Muscle layer of duodenum (tissue), 2 donors: ENCODE results near the gene NFIX.
A peak's percentile ranks its signal among the peaks of the same experiment; 100 is the strongest.

ENCODE experiments used
- H3K27ac ChIP-seq: one replicate; pipeline ENCODE4 v1.7.0; 2013; ENCODE audit warnings: mild to moderate bottlenecking, low read length
- H3K27me3 ChIP-seq: one replicate; pipeline ENCODE4 v1.7.0; 2013; ENCODE audit warnings: low read depth, mild to moderate bottlenecking, control low read depth, low read length
- H3K36me3 ChIP-seq, 2 donors: one replicate each; pipeline ENCODE4 v1.7.0; 2013; ENCODE audit warnings: low read length in 2 of 2, control low read depth in 1 of 2, mild to moderate bottlenecking in 1 of 2; ENCODE audit not compliant: insufficient read depth in 2 of 2, control insufficient read depth in 1 of 2
- H3K4me1 ChIP-seq, 2 donors: one replicate each; pipeline ENCODE4 v1.7.0; 2013; ENCODE audit warnings: low read length in 2 of 2, mild to moderate bottlenecking in 2 of 2, control low read depth in 1 of 2, moderate library complexity in 1 of 2; ENCODE audit not compliant: insufficient read depth in 2 of 2, control insufficient read depth in 1 of 2
- H3K4me3 ChIP-seq, 2 donors: one replicate each; pipeline ENCODE4 v1.7.0; 2013; ENCODE audit warnings: low read length in 2 of 2, low read depth in 1 of 2, mild to moderate bottlenecking in 1 of 2
- H3K9me3 ChIP-seq, 2 donors: one replicate each; pipeline ENCODE4 v1.7.0; 2013; ENCODE audit warnings: low read length in 2 of 2, control low read depth in 1 of 2, mild to moderate bottlenecking in 1 of 2; ENCODE audit not compliant: control insufficient read depth in 1 of 2
- donor health status: healthy.

The NFIX gene

GRCh38 chr19:13018035-13018914, 23.0 kb downstream of the NFIX start:
- Histone ChIP-seq H3K4me1 (peaks cover 35 to 75% of the 10 kb centered on the region in 2 donors), H3K9me3 (no peaks in the 10 kb centered on the region), H3K4me3 (peak overlapping the region; percentile 26 to 37), H3K36me3 (peaks cover 0 to 4% of the 10 kb centered on the region in 2 donors), H3K27me3 (no peaks in the 10 kb centered on the region), H3K27ac (peak overlapping the region; percentile 74)

GRCh38 chr19:13019332-13019731, 24.1 kb downstream of the NFIX start:
- no peaks in the 10 kb centered on the region for H3K36me3 ChIP-seq
- peak overlapping the region; percentile 74 for H3K27ac ChIP-seq
- no peaks in the 10 kb centered on the region for H3K9me3 ChIP-seq
- peaks cover 35 to 70% of the 10 kb centered on the region in 2 donors for H3K4me1 ChIP-seq
- H3K4me3 ChIP-seq: no peak overlapping the region
- H3K27me3 ChIP-seq: no peaks in the 10 kb centered on the region

GRCh38 chr19:13020002-13020414, 24.7 kb downstream of the NFIX start:
- Histone ChIP-seq H3K36me3 (no peaks in the 10 kb centered on the region), H3K9me3 (no peaks in the 10 kb centered on the region), H3K27me3 (no peaks in the 10 kb centered on the region), H3K27ac (peak overlapping the region; percentile 74), H3K4me1 (peaks cover 35 to 69% of the 10 kb centered on the region in 2 donors), H3K4me3 (no peak overlapping the region)

GRCh38 chr19:13022111-13022858, 27.0 kb downstream of the NFIX start:
- H3K27ac ChIP-seq: peak overlapping the region; percentile 86
- peaks cover 0 to 5% of the 10 kb centered on the region in 2 donors for H3K36me3 ChIP-seq
- peaks cover 48 to 78% of the 10 kb centered on the region in 2 donors for H3K4me1 ChIP-seq
- H3K4me3 ChIP-seq: peak overlapping the region; percentile 55 to 65
- no peaks in the 10 kb centered on the region for H3K9me3 ChIP-seq
- H3K27me3 ChIP-seq: no peaks in the 10 kb centered on the region

- H3K27ac ChIP-seq: peak overlapping the region; percentile 86
- H3K4me1 ChIP-seq: peaks cover 45 to 79% of the 10 kb centered on the region in 2 donors
- H3K9me3 ChIP-seq: no peaks in the 10 kb centered on the region
- peak overlapping the region; percentile 55 to 65 for H3K4me3 ChIP-seq
- H3K27me3 ChIP-seq: no peaks in the 10 kb centered on the region
- H3K36me3 ChIP-seq: peaks cover 0 to 5% of the 10 kb centered on the region in 2 donors
Observed at GRCh38 chr19:13022859-13023636, 27.8 kb downstream of the NFIX start.

GRCh38 chr19:13023656-13024055, 28.4 kb downstream of the NFIX start:
- Histone ChIP-seq H3K9me3 (no peaks in the 10 kb centered on the region), H3K27me3 (no peaks in the 10 kb centered on the region), H3K36me3 (peaks cover 0 to 9% of the 10 kb centered on the region in 2 donors), H3K4me1 (peaks cover 50 to 82% of the 10 kb centered on the region in 2 donors), H3K4me3 (peak overlapping the region; percentile 63 to 65), H3K27ac (peak overlapping the region; percentile 86)

GRCh38 chr19:13024126-13024950, 29.1 kb downstream of the NFIX start:
- Histone ChIP-seq H3K36me3 (peaks cover 0 to 9% of the 10 kb centered on the region in 2 donors), H3K4me3 (peak overlapping the region; percentile 50 to 63), H3K27ac (peak overlapping the region; percentile 60), H3K27me3 (no peaks in the 10 kb centered on the region), H3K4me1 (peaks cover 46 to 76% of the 10 kb centered on the region in 2 donors), H3K9me3 (no peaks in the 10 kb centered on the region)

- peak overlapping the region; percentile 50 to 63 for H3K4me3 ChIP-seq
- no peaks in the 10 kb centered on the region for H3K27me3 ChIP-seq
- H3K36me3 ChIP-seq: peaks cover 0 to 9% of the 10 kb centered on the region in 2 donors
- H3K27ac ChIP-seq: peak overlapping the region; percentile 85
- H3K4me1 ChIP-seq: peaks cover 38 to 76% of the 10 kb centered on the region in 2 donors
- no peaks in the 10 kb centered on the region for H3K9me3 ChIP-seq
Observed at GRCh38 chr19:13024951-13025697, 29.8 kb downstream of the NFIX start.

- Histone ChIP-seq H3K36me3 (peaks cover 0 to 9% of the 10 kb centered on the region in 2 donors), H3K4me3 (peak overlapping the region; percentile 50 to 63), H3K27ac (peak overlapping the region; percentile 85), H3K27me3 (no peaks in the 10 kb centered on the region), H3K4me1 (peaks cover 31 to 76% of the 10 kb centered on the region in 2 donors), H3K9me3 (no peaks in the 10 kb centered on the region)
Observed at GRCh38 chr19:13025819-13026456, 30.7 kb downstream of the NFIX start.
